HepG2 (cell line): ENCODE measurements around the gene ABCA8. TPM values are rescaled to one million over a fixed set of nuclear protein-coding genes. Genes with fewer than 3 reads are reported as not detected.

Source experiments
- ATAC-seq: fragments of 200-7000 bp; cut with Tn5 transposase; 3 replicates; pipeline ENCODE4 v1.9.1; 2020; ENCODE audit warnings: mild to moderate bottlenecking, moderate library complexity
- BruUV-seq: library from RNA; stranded (reverse); fragments of 400-500 nt; replicated peaks from 2 replicates; lab custom pipeline; 2021; lab: Mats Ljungman, UMichigan
- CTCF ChIA-PET: fragments of 300-600 bp; formaldehyde crosslinking; extraction: SDS; loops from one replicate; lab custom pipeline; 2021; ENCODE audit warnings: low total read pairs, inconsistent platforms, low intra/inter-chr PET ratio; lab: Yijun Ruan, JAX
- POLR2A ChIA-PET: fragments of 350-600 bp; sonication (Branson Sonifier 250); formaldehyde crosslinking; loops from one replicate; lab custom pipeline; 2020; ENCODE audit warnings: antibody characterized with exemption, inconsistent platforms; lab: Yijun Ruan, JAX
- DNase-seq: peaks from one replicate; pipeline ENCODE4 v3.0.0-alpha.2; 2015; ENCODE audit warnings: low spot score
- FAIRE-seq: peaks from 3 replicates; lab custom pipeline; 2011; peaks lifted over from hg19 to GRCh38; lab: Jason Lieb, UNC
- H2AFZ ChIP-seq: one replicate; pipeline ENCODE4 v1.6.1; 2011; ENCODE audit warnings: low read length, inconsistent platforms
- H3K27ac ChIP-seq: fragments of 300-600 bp; 3 replicates; pipeline ENCODE4 v1.8.0; 2011; ENCODE audit warnings: mixed run types, mild to moderate bottlenecking, mixed read lengths, low read length, inconsistent platforms; ENCODE audit not compliant: insufficient read depth; ENCODE audit errors: extremely low read length
- H3K27me3 ChIP-seq, 2 experiments: fragments of 200-600 bp in 1 of 2; 2 replicates in 1 of 2; 3 replicates in 1 of 2; pipeline versions ENCODE4 v1.6.0 to v1.8.0; 2011; ENCODE audit warnings: low read length in 2 of 2, mild to moderate bottlenecking in 2 of 2, moderate library complexity in 2 of 2, inconsistent platforms in 1 of 2; ENCODE audit not compliant: insufficient read depth in 2 of 2, control insufficient read depth in 1 of 2
- H3K36me3 ChIP-seq, 2 experiments: fragments of 200-600 bp in 1 of 2; replicated peaks in 1 of 2; 2 replicates in 1 of 2; 3 replicates in 1 of 2; pipeline versions ENCODE4 v1.5.1 to v1.8.0; 2011; ENCODE audit warnings: low read length in 2 of 2, inconsistent platforms in 1 of 2; ENCODE audit not compliant: insufficient read depth in 2 of 2, control insufficient read depth in 1 of 2
- H3K4me1 ChIP-seq: 2 replicates; pipeline ENCODE4 v1.5.1; 2012; ENCODE audit warnings: low read length, inconsistent platforms; ENCODE audit not compliant: insufficient read depth
- H3K4me2 ChIP-seq: 2 replicates; pipeline ENCODE4 v1.6.0; 2011; ENCODE audit warnings: low read depth, low read length, inconsistent platforms
- H3K4me3 ChIP-seq, 3 experiments: fragments of 200-600 bp in 1 of 3; sonication (generic), shearing (Covaris generic) in 1 of 3; replicated peaks in 1 of 3; 2 replicates each; pipeline ENCODE4 v1.5.1; 2011 to 2016; ENCODE audit warnings: low read length in 3 of 3, inconsistent platforms in 2 of 3, low read depth in 2 of 3, mild to moderate bottlenecking in 2 of 3, control low read depth in 1 of 3, mixed read lengths in 1 of 3; ENCODE audit not compliant: insufficient read depth in 1 of 3
- H3K79me2 ChIP-seq: one replicate; pipeline ENCODE4 v1.6.1; 2011; ENCODE audit warnings: low read length, inconsistent platforms; ENCODE audit not compliant: insufficient read depth
- H3K9ac ChIP-seq: 2 replicates; pipeline ENCODE4 v1.6.0; 2011; ENCODE audit warnings: mild to moderate bottlenecking, low read depth, low read length, inconsistent platforms; ENCODE audit not compliant: insufficient read depth
- H3K9me3 ChIP-seq: 2 replicates; pipeline ENCODE4 v1.5.1; 2012; ENCODE audit warnings: mild to moderate bottlenecking, low read length
- H4K20me1 ChIP-seq: 2 replicates; pipeline ENCODE4 v1.6.0; 2011; ENCODE audit warnings: inconsistent platforms, mild to moderate bottlenecking, low read length, moderate library complexity; ENCODE audit not compliant: insufficient read depth
- DNMT1 ChIP-seq: sonication (generic); formaldehyde crosslinking; IDR thresholded peaks from 2 replicates; pipeline ENCODE4 v1.5.1; 2020; ENCODE audit warnings: mild to moderate bottlenecking, missing genetic modification reagents
- FOXJ3 ChIP-seq: sonication (generic); formaldehyde crosslinking; IDR thresholded peaks from 2 replicates; pipeline ENCODE4 v1.4.0; 2020; ENCODE audit warnings: missing genetic modification reagents, mild to moderate bottlenecking, borderline replicate concordance
- IKZF4 ChIP-seq: sonication (generic); formaldehyde crosslinking; IDR thresholded peaks from 2 replicates; pipeline ENCODE4 v1.5.1; 2020; ENCODE audit warnings: borderline replicate concordance, mild to moderate bottlenecking, low read depth, missing genetic modification reagents; ENCODE audit errors: not compliant biosample characterization
- ZBTB39 ChIP-seq: sonication (generic); formaldehyde crosslinking; IDR thresholded peaks from 2 replicates; pipeline ENCODE4 v1.5.0; 2020; ENCODE audit warnings: missing genetic modification reagents
- ZKSCAN5 ChIP-seq: sonication (generic); formaldehyde crosslinking; IDR thresholded peaks from 2 replicates; pipeline ENCODE4 v1.5.1; 2020; ENCODE audit warnings: mild to moderate bottlenecking, missing genetic modification reagents
- ZMAT5 ChIP-seq: sonication (generic); formaldehyde crosslinking; IDR thresholded peaks from 2 replicates; pipeline ENCODE4 v1.5.0; 2020; ENCODE audit warnings: mild to moderate bottlenecking, low read depth, missing genetic modification reagents, borderline replicate concordance
- ZNF296 ChIP-seq: sonication (generic); formaldehyde crosslinking; conservative IDR thresholded peaks from 2 replicates; pipeline ENCODE4 v1.5.0; 2020; ENCODE audit warnings: mild to moderate bottlenecking, missing genetic modification reagents
- ZNF530 ChIP-seq: sonication (generic); formaldehyde crosslinking; IDR thresholded peaks from 2 replicates; pipeline ENCODE4 v1.5.0; 2020; ENCODE audit warnings: low read depth, mild to moderate bottlenecking, missing genetic modification reagents
- ZNF567 ChIP-seq: sonication (generic); formaldehyde crosslinking; IDR thresholded peaks from 2 replicates; pipeline ENCODE4 v1.8.1; 2023; ENCODE audit warnings: mild to moderate bottlenecking, missing genetic modification reagents, borderline replicate concordance
- WGBS: methylation state at CpG from one replicate; pipeline ENCODE4 v1.1.6; 2017; ENCODE audit warnings: low lambda C conversion rate; 5-methylcytosine and 5-hydroxymethylcytosine counted together
- in situ Hi-C: cut with HindIII; loops from 2 replicates; pipeline ENCODE4 v1.10.0; 2017; ENCODE audit warnings: low pct_unique_long_range_greater_than_20kb; ENCODE audit not compliant: extremely low pct_ligation_motif_present
- intact Hi-C: fragments of 100-400 bp; cut with micrococcal nuclease; formaldehyde crosslinking; loops from one replicate; pipeline ENCODE4 v1.10.0; 2022; ENCODE audit not compliant: unreplicated experiment
- polyA plus RNA-seq, 8 experiments: library from polyadenylated mRNA; depleted of rRNA in 3 of 8; stranded (reverse) in 7 of 8; unstranded in 1 of 8; fragments of >200 nt; fragmentation: Illumina TruSeq in 4 of 8; extraction: Trizol in 4 of 8; gene quantifications; 2 replicates each; pipeline versions ENCODE4 v1.2.1 to v1.2.3, GENCODE V29; 2011 to 2016; ENCODE audit warnings: low read depth in 4 of 8, missing spikeins in 1 of 8, mixed read lengths in 1 of 8; ENCODE audit not compliant: insufficient read depth in 1 of 8
- total RNA-seq, 5 experiments: library from RNA; depleted of rRNA; stranded (reverse); fragments of >200 nt; fragmentation: Illumina TruSeq; extraction: Trizol; gene quantifications; 2 replicates each; pipeline ENCODE4 v1.2.3, GENCODE V29; 2016; ENCODE audit warnings: low read depth in 1 of 5

The ABCA8 gene
- total and polyA plus RNA-seq, 2 of the 13 experiments (the other 11 are each of a cell fraction or from before 2014, with no cell fraction given) = 0.05 to 0.18 TPM

- no peaks in the 10 kb centered on the region for H3K36me3 ChIP-seq
- POLR2A ChIA-PET = no interaction called here
- H3K79me2 ChIP-seq = no peaks in the 10 kb centered on the region
- no peak overlapping the region for H3K4me3 ChIP-seq
- FAIRE-seq = no peak
- TF ChIP-seq ZKSCAN5 (CRISPR knock-in tag) (no peak), IKZF4 (CRISPR knock-in tag) (no peak), FOXJ3 (no peak), ZNF567 (CRISPR knock-in tag) (no peak), ZNF296 (CRISPR knock-in tag) (no peak), DNMT1 (CRISPR knock-in tag) (no peak), ZMAT5 (CRISPR knock-in tag) (no peak), ZNF530 (CRISPR knock-in tag) (no peak), ZBTB39 (CRISPR knock-in tag) (no peak)
- intact Hi-C loops = no loop called here
- H3K4me1 ChIP-seq = no peaks in the 10 kb centered on the region
- DNase-seq = no peak
- 97% methylated on average over 1 of the region's 1 CpG for WGBS
- H2AFZ ChIP-seq = no peak overlapping the region
- no peaks in the 10 kb centered on the region for H3K27me3 ChIP-seq
- H4K20me1 ChIP-seq = no peaks in the 10 kb centered on the region
- no TSS peak for BruUV-seq
- in situ Hi-C loops = no loop called here
- no peak overlapping the region for H3K4me2 ChIP-seq
- H3K9ac ChIP-seq = no peak overlapping the region
- CTCF ChIA-PET = no interaction called here
- no peak overlapping the region for H3K27ac ChIP-seq
- ATAC-seq = no peak
- H3K9me3 ChIP-seq = peaks cover 4% of the 10 kb centered on the region; the same call in 1 of the 2 replicates
Measured at GRCh38 chr17:68892193-68892592, 63.0 kb downstream of the ABCA8 start.
